ENCODE data around the gene AUTS2. TPM values are rescaled to one million over a fixed set of nuclear protein-coding genes. Genes with fewer than 3 reads are reported as not detected.

The AUTS2 gene
- total and polyA plus RNA-seq, 2 of the 8 experiments (the other 6 are each of a cell fraction or from before 2014, with no cell fraction given) = 25.9 to 101 TPM

DNA sequence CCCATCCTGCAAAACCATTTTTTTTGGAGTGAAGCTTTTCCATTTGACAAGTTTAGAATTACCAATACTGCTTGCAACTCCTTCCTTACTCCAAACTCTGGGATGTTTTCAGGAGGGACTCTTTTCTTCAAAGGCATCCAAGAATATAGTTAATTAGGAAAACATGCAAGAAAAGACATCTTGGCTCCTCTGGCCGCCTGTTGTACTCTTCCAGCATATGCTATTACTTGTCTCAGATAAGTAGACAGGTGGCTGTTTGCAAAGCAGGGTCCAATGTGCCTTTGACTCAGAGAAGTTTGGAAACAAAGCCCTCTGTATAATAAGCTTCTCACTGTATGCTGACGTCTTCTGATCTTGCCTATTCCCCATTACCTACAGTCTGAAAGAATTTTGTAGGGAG lies 746.5 kb downstream of the AUTS2 start:
- Histone ChIP-seq H3K4me2 (ENCODE audit: insufficient read depth in 1 of 2, low read depth in 2 of 2, low read length in 2 of 2) (no peak overlapping the region), H3K23ac (ENCODE audit: insufficient read length) (no peak overlapping the region), H3K27me3 (replicated peaks in 1 of 4; ENCODE audit: control insufficient read depth in 3 of 4, extremely low read depth in 1 of 4, insufficient read depth in 3 of 4, low read length in 3 of 4) (no peaks in the 10 kb centered on the region), H3K9ac (replicated peaks in 1 of 4; ENCODE audit: extremely low read depth in 1 of 4, low read depth in 3 of 4, low read length in 3 of 4) (no peak overlapping the region), H3K79me2 (ENCODE audit: control insufficient read depth in 1 of 2, insufficient read depth in 2 of 2, low read length in 2 of 2) (no peaks in the 10 kb centered on the region), H3K18ac (ENCODE audit: extremely low read depth, low read length) (no peak overlapping the region), H3K4me3 (ENCODE audit: extremely low read depth in 1 of 4, insufficient read depth in 2 of 4, low read depth in 3 of 4, low read length in 4 of 4) (no peak overlapping the region), H3K79me1 (ENCODE audit: low read depth, low read length) (no peaks in the 10 kb centered on the region), H2AK5ac (ENCODE audit: low read depth, low read length) (no peak overlapping the region), H4K5ac (ENCODE audit: insufficient read length, low read depth, low read length) (no peak overlapping the region), H3K9me3 (ENCODE audit: insufficient read depth in 2 of 2, low read depth in 1 of 2, low read length in 1 of 2) (no peaks in the 10 kb centered on the region), H3K56ac (replicated peaks; ENCODE audit: insufficient read length, low read depth, low read length) (no peak overlapping the region), H3K36me3 (ENCODE audit: control insufficient read depth in 2 of 4, insufficient read depth in 4 of 4, low read length in 3 of 4) (no peaks in the 10 kb centered on the region), H4K91ac (replicated peaks; ENCODE audit: insufficient read length, low read length) (no peak overlapping the region), H4K8ac (ENCODE audit: extremely low read depth, insufficient read depth, low read length) (no peak overlapping the region), H2BK12ac (ENCODE audit: low read depth, low read length) (no peak overlapping the region), H4K20me1 (replicated peaks in 1 of 2; ENCODE audit: control insufficient read depth in 1 of 2, insufficient read depth in 2 of 2, low read length in 2 of 2) (peaks cover 0 to 1% of the 10 kb centered on the region in 2 experiments), H3K4ac (replicated peaks; ENCODE audit: insufficient read length, low read depth, low read length) (no peak overlapping the region), H2BK120ac (replicated peaks; ENCODE audit: low read depth, low read length) (no peak overlapping the region), H2AFZ (ENCODE audit: low read length) (no peak overlapping the region), H3K14ac (ENCODE audit: insufficient read length) (no peak overlapping the region), H3K4me1 (replicated peaks in 1 of 4; ENCODE audit: control insufficient read depth in 3 of 4, insufficient read depth in 4 of 4, low read length in 3 of 4) (no peaks in the 10 kb centered on the region), H3K27ac (ENCODE audit: low read depth, low read length) (no peak overlapping the region), H2BK20ac (ENCODE audit: low read length) (no peak overlapping the region), H2BK5ac (ENCODE audit: low read depth, low read length) (no peak overlapping the region), H2BK15ac (ENCODE audit: low read length) (no peak overlapping the region), H3K23me2 (ENCODE audit: low read depth, low read length) (no peaks in the 10 kb centered on the region)
- no peak for DNase-seq (ENCODE audit: low read depth in 1 of 2, low spot score in 2 of 2)
- no peak for FAIRE-seq
- TF ChIP-seq SRF (IDR thresholded peaks at IDR 0.05; ENCODE audit: low read depth, low read length) (no peak), ATF2 (IDR thresholded peaks at IDR 0.05; ENCODE audit: low read length) (no peak), RBBP5 (IDR thresholded peaks at IDR 0.05; ENCODE audit: borderline replicate concordance, low read depth, low read length) (no peak)
- WGBS, 2 experiments (ENCODE audit: extremely low coverage in 1 of 2, insufficient coverage in 1 of 2, insufficient read length in 1 of 2, insufficient replicate concordance in 2 of 2, low coverage in 1 of 2, low lambda C conversion rate in 2 of 2, missing lambda C conversion rate in 1 of 2) = 91% methylated on average over 2 of the region's 2 CpGs; no CpG with 5 or more reads in 1 of the 2 experiments
- CTCF ChIA-PET (ENCODE audit: partially characterized antibody) = no interaction called here
- POLR2A ChIA-PET (ENCODE audit: partially characterized antibody) = no interaction called here
